ENCODE measurements around the gene NANOS1.

The NANOS1 gene

GRCh38 chr10:119079599-119080520 is 50.3 kb downstream of the NANOS1 start:
- H3K4me1 ChIP-seq (ENCODE audit: control insufficient read depth in 5 of 5, insufficient read depth in 5 of 5, low read length in 5 of 5), result peaks cover 7 to 42% (median 35%) of the 10 kb centered on the region in 5 donors

GRCh38 chr10:119080521-119081259 is 51.2 kb downstream of the NANOS1 start, which contains the start of gene EIF3A:
TSS of gene EIF3A (minus strand) at chr10:119080817. CDS start at chr10:119080676, 141 bp downstream.
- Histone ChIP-seq H3K36me3 (ENCODE audit: control insufficient read depth in 5 of 5, insufficient read depth in 5 of 5, low read length in 5 of 5) (no peaks in the 10 kb centered on the region), H3K9me3 (ENCODE audit: control insufficient read depth in 5 of 5, low read length in 5 of 5) (no peaks in the 10 kb centered on the region), H3K27me3 (ENCODE audit: control insufficient read depth in 5 of 5, insufficient read depth in 4 of 5, low read length in 5 of 5) (no peaks in the 10 kb centered on the region), H3K4me1 (ENCODE audit: control insufficient read depth in 5 of 5, insufficient read depth in 5 of 5, low read length in 5 of 5) (peaks cover 7 to 43% (median 31%) of the 10 kb centered on the region in 5 donors), H3K27ac (ENCODE audit: low read depth, low read length) (peak within 1 kb of the TSS; percentile 99), H3K4me3 (ENCODE audit: low read depth in 1 of 5, low read length in 5 of 5) (peak within 1 kb of the TSS; percentile 78 to 98 (median 95)), H3K9ac (ENCODE audit: low read length in 5 of 5) (peak within 1 kb of the TSS; percentile 97 to 100 (median 100))

More at GRCh38 chr10:119079599-119080520, 50.3 kb downstream of the NANOS1 start:
- Histone ChIP-seq H3K9me3 (ENCODE audit: control insufficient read depth in 5 of 5, low read length in 5 of 5) (no peaks in the 10 kb centered on the region), H3K27me3 (ENCODE audit: control insufficient read depth in 5 of 5, insufficient read depth in 4 of 5, low read length in 5 of 5) (no peaks in the 10 kb centered on the region), H3K9ac (ENCODE audit: low read length in 5 of 5) (peak overlapping the region; percentile 88 to 100 (median 100)), H3K4me3 (ENCODE audit: low read depth in 1 of 5, low read length in 5 of 5) (peak overlapping the region; percentile 78 to 98 (median 95)), H3K36me3 (ENCODE audit: control insufficient read depth in 5 of 5, insufficient read depth in 5 of 5, low read length in 5 of 5) (no peaks in the 10 kb centered on the region), H3K27ac (ENCODE audit: low read depth, low read length) (peak overlapping the region; percentile 99)

All from subcutaneous abdominal adipose tissue (tissue), 5 donors.